SH-SY5Y (cell line): ENCODE measurements around the gene KRT82.

Source experiments
- GATA2 ChIP-seq: IDR thresholded peaks from 2 replicates; pipeline ENCODE4 v1.6.1; 2011; ENCODE audit warnings: mild to moderate bottlenecking, low read depth, low read length
- GATA3 ChIP-seq: IDR thresholded peaks from 2 replicates; pipeline ENCODE4 v1.6.1; 2011; ENCODE audit warnings: low read depth, mild to moderate bottlenecking, low read length, moderate library complexity

Gene KRT82

GRCh38 chr12:52355176-52355575 lies 51.0 kb downstream of the KRT82 start:
- TF ChIP-seq GATA2: no peak
- no peak for TF ChIP-seq GATA3

GRCh38 chr12:52354200-52354599 lies 51.9 kb downstream of the KRT82 start:
- no peak for TF ChIP-seq GATA3
- no peak for TF ChIP-seq GATA2

GRCh38 chr12:52353766-52354165 lies 52.4 kb downstream of the KRT82 start:
- TF ChIP-seq GATA3: no peak
- TF ChIP-seq GATA2: no peak

DNA sequence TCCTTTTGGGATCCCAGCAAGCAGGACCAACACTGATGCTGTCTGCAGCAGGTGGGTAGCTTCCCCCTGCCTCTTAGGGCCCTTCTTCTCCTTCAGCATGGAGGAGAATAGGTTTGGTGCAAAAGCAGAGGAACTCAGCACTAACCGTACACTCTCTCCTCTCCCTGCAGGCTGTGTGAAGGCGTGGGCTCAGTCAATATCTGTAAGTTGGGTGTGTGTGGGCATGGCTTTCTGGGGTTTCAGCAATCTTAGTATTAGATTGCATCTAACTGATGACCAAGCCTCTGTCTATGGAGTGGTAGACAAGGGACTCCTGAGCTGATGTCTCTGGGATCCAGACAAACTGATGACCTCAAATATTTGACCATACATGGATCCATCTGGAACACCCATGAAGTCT lies 53.2 kb downstream of the KRT82 start:
- TF ChIP-seq GATA2 (no peak), GATA3 (no peak)

GRCh38 chr12:52351196-52352059 lies 54.7 kb downstream of the KRT82 start:
- TF ChIP-seq GATA2 (no peak), GATA3 (no peak)

DNA sequence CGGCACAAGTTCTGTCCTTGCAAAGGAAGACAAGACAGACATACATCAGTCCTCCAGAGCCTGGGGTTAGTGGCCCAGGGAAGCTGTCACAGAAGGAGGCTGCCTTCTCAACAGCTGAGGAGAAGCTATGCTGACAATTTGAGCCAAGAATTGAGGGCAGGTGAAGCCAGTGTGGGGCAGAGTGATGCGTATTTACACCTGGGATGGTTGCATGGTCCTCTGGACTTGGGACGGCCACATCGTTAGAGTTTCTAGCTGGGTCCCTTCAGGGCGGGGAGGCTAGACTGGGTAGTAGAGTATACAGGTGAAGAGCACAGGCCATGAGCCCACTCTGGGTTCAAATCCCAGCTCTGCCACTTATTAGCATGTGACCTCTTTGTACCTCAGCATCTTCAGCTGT lies 55.3 kb downstream of the KRT82 start:
- TF ChIP-seq GATA3 (no peak), GATA2 (no peak)

- TF ChIP-seq GATA3: no peak
- no peak for TF ChIP-seq GATA2
Observed at GRCh38 chr12:52350021-52350620, 56.0 kb downstream of the KRT82 start.

- TF ChIP-seq GATA3: no peak
- no peak for TF ChIP-seq GATA2
Observed at GRCh38 chr12:52349196-52349595, 56.9 kb downstream of the KRT82 start.

- no peak for TF ChIP-seq GATA2
- no peak for TF ChIP-seq GATA3
Observed at GRCh38 chr12:52347551-52348510, 58.3 kb downstream of the KRT82 start.

GRCh38 chr12:52347016-52347415 lies 59.1 kb downstream of the KRT82 start:
- TF ChIP-seq GATA2 (no peak), GATA3 (no peak)

DNA sequence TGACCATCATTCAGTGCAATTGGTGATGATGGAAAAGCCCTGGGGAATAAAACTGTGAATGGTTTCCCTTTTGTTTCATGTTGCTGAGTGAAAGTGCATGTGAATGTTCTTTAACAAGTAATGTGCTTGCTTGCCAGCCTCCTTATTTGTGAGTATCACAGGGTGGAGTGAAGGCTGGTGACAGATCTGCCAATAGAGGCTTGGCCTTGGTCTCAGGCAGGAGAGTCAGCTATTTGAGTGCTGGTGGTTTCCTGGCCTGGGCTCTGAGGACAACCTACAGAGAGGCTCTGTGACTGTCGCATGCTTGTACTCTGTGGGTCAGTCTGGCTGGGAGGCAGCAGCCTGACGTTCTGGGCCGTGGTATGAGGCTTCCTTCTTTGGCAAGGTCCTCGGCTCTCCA lies 59.5 kb downstream of the KRT82 start:
- TF ChIP-seq GATA2 (no peak), GATA3 (no peak)

- TF ChIP-seq GATA3: no peak
- TF ChIP-seq GATA2: no peak
Observed at GRCh38 chr12:52344111-52344510, 62.0 kb downstream of the KRT82 start.
